Measurements from ENCODE around the gene SUN5.
"Not testable (repeated sequence)": the region's sequence is repeated elsewhere in the genome, so short reads cannot be mapped to it uniquely, and the experiment has no call there.

DNA sequence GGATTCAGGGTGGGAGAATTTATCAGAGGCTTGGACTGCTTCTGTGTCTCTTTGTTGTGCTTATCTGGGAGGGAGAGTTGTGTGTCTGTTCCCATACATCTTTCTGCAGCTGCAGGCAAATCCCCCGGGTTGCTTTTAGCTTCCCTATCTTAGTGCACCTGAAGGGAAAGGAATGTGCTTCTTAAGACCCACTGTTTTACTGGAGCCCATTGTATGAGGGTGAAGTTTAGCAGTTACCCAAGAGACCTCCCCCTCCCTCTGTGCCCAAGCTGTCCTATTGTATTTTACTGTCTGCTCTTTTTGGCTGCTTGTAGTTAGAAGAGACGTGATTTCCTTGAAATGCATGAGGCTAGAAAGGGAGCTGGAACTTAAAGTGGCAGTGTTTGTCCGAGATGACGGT, 53.7 kb downstream of the SUN5 start:
- not testable (repeated sequence) for TF ChIP-seq GABPB1 (CRISPR knock-in tag; IDR thresholded peaks at IDR 0.05); NFYB (CRISPR knock-in tag; conservative IDR thresholded peaks at IDR 0.05; ENCODE audit: low read depth); FOXJ3 (CRISPR knock-in tag; IDR thresholded peaks at IDR 0.05; ENCODE audit: borderline replicate concordance)
- TF ChIP-seq, protein P1, sequence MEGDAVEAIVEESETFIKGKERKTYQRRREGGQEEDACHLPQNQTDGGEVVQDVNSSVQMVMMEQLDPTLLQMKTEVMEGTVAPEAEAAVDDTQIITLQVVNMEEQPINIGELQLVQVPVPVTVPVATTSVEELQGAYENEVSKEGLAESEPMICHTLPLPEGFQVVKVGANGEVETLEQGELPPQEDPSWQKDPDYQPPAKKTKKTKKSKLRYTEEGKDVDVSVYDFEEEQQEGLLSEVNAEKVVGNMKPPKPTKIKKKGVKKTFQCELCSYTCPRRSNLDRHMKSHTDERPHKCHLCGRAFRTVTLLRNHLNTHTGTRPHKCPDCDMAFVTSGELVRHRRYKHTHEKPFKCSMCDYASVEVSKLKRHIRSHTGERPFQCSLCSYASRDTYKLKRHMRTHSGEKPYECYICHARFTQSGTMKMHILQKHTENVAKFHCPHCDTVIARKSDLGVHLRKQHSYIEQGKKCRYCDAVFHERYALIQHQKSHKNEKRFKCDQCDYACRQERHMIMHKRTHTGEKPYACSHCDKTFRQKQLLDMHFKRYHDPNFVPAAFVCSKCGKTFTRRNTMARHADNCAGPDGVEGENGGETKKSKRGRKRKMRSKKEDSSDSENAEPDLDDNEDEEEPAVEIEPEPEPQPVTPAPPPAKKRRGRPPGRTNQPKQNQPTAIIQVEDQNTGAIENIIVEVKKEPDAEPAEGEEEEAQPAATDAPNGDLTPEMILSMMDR (IDR thresholded peaks at IDR 0.05): not testable (repeated sequence)
- TF ChIP-seq, protein P2, sequence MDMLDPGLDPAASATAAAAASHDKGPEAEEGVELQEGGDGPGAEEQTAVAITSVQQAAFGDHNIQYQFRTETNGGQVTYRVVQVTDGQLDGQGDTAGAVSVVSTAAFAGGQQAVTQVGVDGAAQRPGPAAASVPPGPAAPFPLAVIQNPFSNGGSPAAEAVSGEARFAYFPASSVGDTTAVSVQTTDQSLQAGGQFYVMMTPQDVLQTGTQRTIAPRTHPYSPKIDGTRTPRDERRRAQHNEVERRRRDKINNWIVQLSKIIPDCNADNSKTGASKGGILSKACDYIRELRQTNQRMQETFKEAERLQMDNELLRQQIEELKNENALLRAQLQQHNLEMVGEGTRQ (CRISPR knock-in tag; IDR thresholded peaks at IDR 0.05): not testable (repeated sequence)
